SK-N-SH treated with all-trans-retinoic acid at 6 μM for 48 hours (cell line): ENCODE data around the gene SYNDIG1.

Experiments used
- BACH2 ChIP-seq: fragments of 250-450 bp; sonication (Bioruptor Pico); IDR thresholded peaks from 2 replicates; pipeline ENCODE4 v1.9.0; 2021; ENCODE audit warnings: mild to moderate bottlenecking, borderline replicate concordance
- ESRRG ChIP-seq: fragments of 250-450 bp; sonication (Bioruptor Pico); IDR thresholded peaks from 2 replicates; pipeline ENCODE4 v1.6.1; 2021; ENCODE audit warnings: mild to moderate bottlenecking
- RARB ChIP-seq: fragments of 250-450 bp; sonication (Bioruptor Pico); IDR thresholded peaks from 2 replicates; pipeline ENCODE4 v1.8.0; 2021; ENCODE audit warnings: mild to moderate bottlenecking, moderate library complexity
- ZFP3 ChIP-seq: fragments of 250-450 bp; sonication (Bioruptor Pico); IDR thresholded peaks from 2 replicates; pipeline ENCODE4 v1.5.0; 2020; ENCODE audit warnings: mild to moderate bottlenecking, moderate library complexity
- ZFP30 ChIP-seq: fragments of 450-650 bp; formaldehyde crosslinking; IDR thresholded peaks from 2 replicates; pipeline ENCODE4 v1.5.0; 2022; ENCODE audit warnings: mild to moderate bottlenecking, moderate library complexity
- ZNF70 ChIP-seq: fragments of 450-650 bp; formaldehyde crosslinking; IDR thresholded peaks from 2 replicates; pipeline ENCODE4 v1.5.0; 2020; ENCODE audit warnings: mild to moderate bottlenecking, moderate library complexity
- TF ChIP-seq, protein P1 (sequence below): fragments of 250-450 bp; sonication (Bioruptor Pico); IDR thresholded peaks from 2 replicates; pipeline ENCODE4 v1.5.1; 2021; ENCODE audit warnings: mild to moderate bottlenecking, moderate library complexity
- TF ChIP-seq, protein P2 (sequence below): fragments of 250-450 bp; sonication (Bioruptor Pico); IDR thresholded peaks from 2 replicates; pipeline ENCODE4 v1.8.0; 2020; ENCODE audit warnings: mild to moderate bottlenecking, moderate library complexity, borderline replicate concordance

DNA sequence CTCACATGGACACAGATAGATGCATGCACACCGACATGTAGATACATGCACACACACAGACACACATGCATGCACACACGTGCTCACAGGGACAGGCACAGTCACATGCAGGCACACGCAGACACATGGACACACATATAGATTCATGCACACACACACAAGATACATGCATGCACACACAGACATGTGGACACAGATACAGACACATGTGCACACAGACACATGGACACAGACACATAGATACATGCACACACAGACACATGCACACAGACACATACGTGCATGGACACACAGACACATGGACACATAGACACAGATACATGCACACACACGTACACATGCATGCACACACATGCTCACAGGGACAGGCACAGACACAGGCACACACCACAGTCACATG is 19.8 kb downstream of the SYNDIG1 start:
- TF ChIP-seq ZFP30 (CRISPR knock-in tag) (no peak), ESRRG (CRISPR knock-in tag) (no peak), BACH2 (no peak), RARB (CRISPR knock-in tag) (no peak), ZFP3 (CRISPR knock-in tag) (no peak), ZNF70 (CRISPR knock-in tag) (no peak)
- TF ChIP-seq, protein P1, sequence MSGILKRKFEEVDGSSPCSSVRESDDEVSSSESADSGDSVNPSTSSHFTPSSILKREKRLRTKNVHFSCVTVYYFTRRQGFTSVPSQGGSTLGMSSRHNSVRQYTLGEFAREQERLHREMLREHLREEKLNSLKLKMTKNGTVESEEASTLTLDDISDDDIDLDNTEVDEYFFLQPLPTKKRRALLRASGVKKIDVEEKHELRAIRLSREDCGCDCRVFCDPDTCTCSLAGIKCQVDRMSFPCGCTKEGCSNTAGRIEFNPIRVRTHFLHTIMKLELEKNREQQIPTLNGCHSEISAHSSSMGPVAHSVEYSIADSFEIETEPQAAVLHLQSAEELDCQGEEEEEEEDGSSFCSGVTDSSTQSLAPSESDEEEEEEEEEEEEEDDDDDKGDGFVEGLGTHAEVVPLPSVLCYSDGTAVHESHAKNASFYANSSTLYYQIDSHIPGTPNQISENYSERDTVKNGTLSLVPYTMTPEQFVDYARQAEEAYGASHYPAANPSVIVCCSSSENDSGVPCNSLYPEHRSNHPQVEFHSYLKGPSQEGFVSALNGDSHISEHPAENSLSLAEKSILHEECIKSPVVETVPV = no peak
- TF ChIP-seq, protein P2, sequence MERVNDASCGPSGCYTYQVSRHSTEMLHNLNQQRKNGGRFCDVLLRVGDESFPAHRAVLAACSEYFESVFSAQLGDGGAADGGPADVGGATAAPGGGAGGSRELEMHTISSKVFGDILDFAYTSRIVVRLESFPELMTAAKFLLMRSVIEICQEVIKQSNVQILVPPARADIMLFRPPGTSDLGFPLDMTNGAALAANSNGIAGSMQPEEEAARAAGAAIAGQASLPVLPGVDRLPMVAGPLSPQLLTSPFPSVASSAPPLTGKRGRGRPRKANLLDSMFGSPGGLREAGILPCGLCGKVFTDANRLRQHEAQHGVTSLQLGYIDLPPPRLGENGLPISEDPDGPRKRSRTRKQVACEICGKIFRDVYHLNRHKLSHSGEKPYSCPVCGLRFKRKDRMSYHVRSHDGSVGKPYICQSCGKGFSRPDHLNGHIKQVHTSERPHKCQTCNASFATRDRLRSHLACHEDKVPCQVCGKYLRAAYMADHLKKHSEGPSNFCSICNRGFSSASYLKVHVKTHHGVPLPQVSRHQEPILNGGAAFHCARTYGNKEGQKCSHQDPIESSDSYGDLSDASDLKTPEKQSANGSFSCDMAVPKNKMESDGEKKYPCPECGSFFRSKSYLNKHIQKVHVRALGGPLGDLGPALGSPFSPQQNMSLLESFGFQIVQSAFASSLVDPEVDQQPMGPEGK (CRISPR knock-in tag) = no peak
